Ovary (tissue), 3 donors: Measurements from ENCODE around the gene ZMIZ1.

Experiments
- POLR2A ChIP-seq: fragments of 450-650 bp; IDR thresholded peaks from one replicate; pipeline ENCODE4 v1.6.1; 2017; ENCODE audit warnings: antibody characterized with exemption, mild to moderate bottlenecking, moderate library complexity
- TF ChIP-seq, protein P1 (sequence below), 3 donors: fragments of 450-650 bp in 2 of 3; fragments of 200-600 bp in 1 of 3; IDR thresholded peaks; one replicate each; pipeline versions ENCODE4 v1.5.1 to v1.8.0; 2016 to 2022; ENCODE audit warnings: antibody characterized with exemption in 3 of 3, mild to moderate bottlenecking in 1 of 3
- donor health status: DM: no; HTN: no; CAD: no.

DNA sequence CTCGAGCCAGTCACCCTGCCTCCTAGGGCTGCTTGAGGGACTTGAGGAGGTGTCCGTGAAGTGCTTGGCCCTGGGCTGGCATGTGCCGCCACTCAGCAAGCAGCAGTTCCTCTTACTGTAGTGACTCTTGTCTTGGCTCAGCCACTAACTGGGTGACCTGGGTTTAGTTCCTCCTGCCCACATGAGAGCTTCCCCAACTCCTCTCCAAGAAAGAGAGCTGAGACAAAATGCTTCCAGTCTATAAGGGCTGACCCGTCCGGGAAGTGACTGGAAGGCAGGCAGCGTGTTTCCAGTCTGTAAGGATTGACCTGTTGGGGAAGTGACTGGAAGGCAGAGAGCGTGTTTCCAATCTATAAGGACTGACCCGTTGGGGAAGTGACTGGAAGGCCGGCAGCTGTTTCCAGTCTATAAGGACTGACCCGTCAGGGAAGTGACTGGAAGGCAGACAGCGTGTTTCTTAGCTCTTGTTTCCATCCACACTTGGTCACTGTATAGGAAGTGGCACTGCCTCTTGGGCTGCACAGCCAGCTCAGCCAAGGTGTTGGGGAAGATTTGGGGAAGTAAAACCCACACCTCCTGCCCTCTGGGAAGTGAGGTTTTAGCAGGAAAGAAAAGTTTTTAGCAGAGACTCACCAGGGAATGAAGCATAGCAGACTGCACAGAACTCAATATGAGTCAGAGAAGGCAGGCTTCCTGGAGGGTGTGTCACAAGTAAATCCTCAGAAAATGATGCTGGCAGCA lies 225.2 kb downstream of the ZMIZ1 start:
- no peak for TF ChIP-seq POLR2A
- TF ChIP-seq, protein P1, sequence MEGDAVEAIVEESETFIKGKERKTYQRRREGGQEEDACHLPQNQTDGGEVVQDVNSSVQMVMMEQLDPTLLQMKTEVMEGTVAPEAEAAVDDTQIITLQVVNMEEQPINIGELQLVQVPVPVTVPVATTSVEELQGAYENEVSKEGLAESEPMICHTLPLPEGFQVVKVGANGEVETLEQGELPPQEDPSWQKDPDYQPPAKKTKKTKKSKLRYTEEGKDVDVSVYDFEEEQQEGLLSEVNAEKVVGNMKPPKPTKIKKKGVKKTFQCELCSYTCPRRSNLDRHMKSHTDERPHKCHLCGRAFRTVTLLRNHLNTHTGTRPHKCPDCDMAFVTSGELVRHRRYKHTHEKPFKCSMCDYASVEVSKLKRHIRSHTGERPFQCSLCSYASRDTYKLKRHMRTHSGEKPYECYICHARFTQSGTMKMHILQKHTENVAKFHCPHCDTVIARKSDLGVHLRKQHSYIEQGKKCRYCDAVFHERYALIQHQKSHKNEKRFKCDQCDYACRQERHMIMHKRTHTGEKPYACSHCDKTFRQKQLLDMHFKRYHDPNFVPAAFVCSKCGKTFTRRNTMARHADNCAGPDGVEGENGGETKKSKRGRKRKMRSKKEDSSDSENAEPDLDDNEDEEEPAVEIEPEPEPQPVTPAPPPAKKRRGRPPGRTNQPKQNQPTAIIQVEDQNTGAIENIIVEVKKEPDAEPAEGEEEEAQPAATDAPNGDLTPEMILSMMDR (IDR thresholded peaks at IDR 0.05), result no peak
